Astrocyte (in vitro differentiated cells and primary cell): Measurements from ENCODE around the gene OXNAD1.

Source experiments
- CTCF ChIP-seq: IDR thresholded peaks from 2 replicates; pipeline ENCODE4 v1.5.1; 2011; ENCODE audit warnings: low read depth, mild to moderate bottlenecking, inconsistent platforms, low read length, moderate library complexity; ENCODE audit not compliant: insufficient read depth
- EZH2 ChIP-seq: IDR thresholded peaks from 2 replicates; pipeline ENCODE4 v1.6.1; 2012; ENCODE audit warnings: mild to moderate bottlenecking, low read length, inconsistent platforms; ENCODE audit not compliant: insufficient read depth

- TF ChIP-seq CTCF (no peak), EZH2 (no peak)
Measured at GRCh38 chr3:16245609-16246008, 19.4 kb upstream of the OXNAD1 start.
